DND-41 (cell line): ENCODE data around the gene JMJD1C.

Experiments
- ATAC-seq: fragments of 200-7000 bp; cut with Tn5 transposase; 3 replicates; pipeline ENCODE4 v1.9.1; 2021; ENCODE audit warnings: low read depth; ENCODE audit not compliant: insufficient read depth
- DNase-seq: peaks from one replicate; pipeline ENCODE4 v3.0.0-alpha.2; 2020
- H2AFZ ChIP-seq: 2 replicates; pipeline ENCODE4 v1.6.0; 2012; ENCODE audit warnings: low read depth, low read length
- H3K27ac ChIP-seq: 2 replicates; pipeline ENCODE4 v1.5.1; 2012; ENCODE audit warnings: low read length, inconsistent platforms
- H3K27me3 ChIP-seq: fragments of 200-600 bp; sonication (generic); 2 replicates; pipeline ENCODE4 v1.6.0; 2012; ENCODE audit warnings: low read length, mild to moderate bottlenecking, inconsistent platforms; ENCODE audit not compliant: insufficient read depth, poor library complexity
- H3K36me3 ChIP-seq: 2 replicates; pipeline ENCODE4 v1.5.1; 2012; ENCODE audit warnings: low read length, inconsistent platforms; ENCODE audit not compliant: insufficient read depth
- H3K4me1 ChIP-seq: 2 replicates; pipeline ENCODE4 v1.5.1; 2012; ENCODE audit warnings: mild to moderate bottlenecking, low read length; ENCODE audit not compliant: insufficient read depth
- H3K4me2 ChIP-seq: 2 replicates; pipeline ENCODE4 v1.6.0; 2012; ENCODE audit warnings: mild to moderate bottlenecking, moderate library complexity, low read length, inconsistent platforms; ENCODE audit not compliant: insufficient read depth
- H3K4me3 ChIP-seq, 2 experiments: fragments of 200-600 bp in 1 of 2; shearing (Covaris generic) in 1 of 2; 2 replicates each; pipeline ENCODE4 v1.5.1; 2012 to 2016; ENCODE audit warnings: inconsistent platforms in 2 of 2, low read length in 2 of 2, mild to moderate bottlenecking in 2 of 2, low read depth in 1 of 2, moderate library complexity in 1 of 2
- H3K79me2 ChIP-seq: 2 replicates; pipeline ENCODE4 v1.6.0; 2012; ENCODE audit warnings: low read length, inconsistent platforms; ENCODE audit not compliant: insufficient read depth
- H3K9ac ChIP-seq: 2 replicates; pipeline ENCODE4 v1.6.0; 2012; ENCODE audit warnings: low read depth, mild to moderate bottlenecking, inconsistent platforms, low read length, moderate library complexity
- H3K9me3 ChIP-seq: 2 replicates; pipeline ENCODE4 v1.5.1; 2012; ENCODE audit warnings: low read length, moderate library complexity, mild to moderate bottlenecking, inconsistent platforms; ENCODE audit not compliant: insufficient read depth, severe bottlenecking
- H4K20me1 ChIP-seq: 2 replicates; pipeline ENCODE4 v1.6.0; 2012; ENCODE audit warnings: low read length; ENCODE audit not compliant: insufficient read depth
- EZH2 ChIP-seq: IDR thresholded peaks from 3 replicates; pipeline ENCODE4 v1.6.1; 2012; ENCODE audit warnings: borderline replicate concordance, low read depth, mild to moderate bottlenecking, moderate library complexity, low read length, inconsistent platforms; ENCODE audit not compliant: severe bottlenecking
- TF ChIP-seq, protein P1 (sequence below): IDR thresholded peaks from 2 replicates; pipeline ENCODE4 v1.5.1; 2012; ENCODE audit warnings: borderline replicate concordance, low read length, moderate library complexity, mild to moderate bottlenecking; ENCODE audit not compliant: poor library complexity, severe bottlenecking; ENCODE audit errors: extremely low read depth

JMJD1C gene

DNA sequence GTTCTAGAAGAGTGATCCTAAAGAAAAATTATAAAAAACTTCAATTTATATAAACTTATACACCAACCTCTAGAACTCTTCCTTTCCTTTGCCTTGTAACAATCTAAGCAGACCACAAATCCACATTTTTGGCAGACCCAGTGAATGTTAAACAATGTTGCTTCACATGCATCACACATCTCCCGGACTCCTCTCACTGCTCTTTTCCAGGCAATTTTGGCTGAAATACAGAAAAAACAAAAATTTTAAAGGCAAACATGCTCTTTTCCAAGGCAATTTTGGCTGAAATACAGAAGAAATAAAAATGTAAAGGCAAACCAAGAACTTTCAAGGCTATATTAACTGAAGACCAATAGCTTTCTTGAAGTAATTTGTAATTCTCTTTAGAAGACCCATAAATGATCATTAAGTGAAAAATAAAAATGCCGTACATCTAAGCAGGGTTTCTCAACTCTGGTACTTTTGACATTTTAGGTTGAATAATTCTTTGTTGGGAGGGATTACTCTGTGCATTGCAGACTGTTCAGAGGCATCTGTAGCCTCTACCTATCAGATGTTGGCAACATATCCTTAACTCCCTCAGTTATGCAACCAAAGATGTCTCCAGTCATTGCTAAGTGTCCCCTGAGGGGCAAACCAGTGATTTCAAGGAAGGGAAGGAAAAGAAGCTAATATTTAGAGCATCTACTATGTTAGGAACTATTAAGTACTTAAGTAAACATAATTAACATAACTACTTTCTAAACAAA lies 268.3 kb downstream of the JMJD1C start:
- DNase-seq: no peak
- no peaks in the 10 kb centered on the region for H3K4me1 ChIP-seq
- H3K79me2 ChIP-seq: no peaks in the 10 kb centered on the region
- no peaks in the 10 kb centered on the region for H3K9me3 ChIP-seq
- H3K36me3 ChIP-seq: peaks cover 84% of the 10 kb centered on the region
- H4K20me1 ChIP-seq: no peaks in the 10 kb centered on the region
- no peak for TF ChIP-seq EZH2
- TF ChIP-seq, protein P1, sequence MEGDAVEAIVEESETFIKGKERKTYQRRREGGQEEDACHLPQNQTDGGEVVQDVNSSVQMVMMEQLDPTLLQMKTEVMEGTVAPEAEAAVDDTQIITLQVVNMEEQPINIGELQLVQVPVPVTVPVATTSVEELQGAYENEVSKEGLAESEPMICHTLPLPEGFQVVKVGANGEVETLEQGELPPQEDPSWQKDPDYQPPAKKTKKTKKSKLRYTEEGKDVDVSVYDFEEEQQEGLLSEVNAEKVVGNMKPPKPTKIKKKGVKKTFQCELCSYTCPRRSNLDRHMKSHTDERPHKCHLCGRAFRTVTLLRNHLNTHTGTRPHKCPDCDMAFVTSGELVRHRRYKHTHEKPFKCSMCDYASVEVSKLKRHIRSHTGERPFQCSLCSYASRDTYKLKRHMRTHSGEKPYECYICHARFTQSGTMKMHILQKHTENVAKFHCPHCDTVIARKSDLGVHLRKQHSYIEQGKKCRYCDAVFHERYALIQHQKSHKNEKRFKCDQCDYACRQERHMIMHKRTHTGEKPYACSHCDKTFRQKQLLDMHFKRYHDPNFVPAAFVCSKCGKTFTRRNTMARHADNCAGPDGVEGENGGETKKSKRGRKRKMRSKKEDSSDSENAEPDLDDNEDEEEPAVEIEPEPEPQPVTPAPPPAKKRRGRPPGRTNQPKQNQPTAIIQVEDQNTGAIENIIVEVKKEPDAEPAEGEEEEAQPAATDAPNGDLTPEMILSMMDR: no peak
- ATAC-seq: no peak
- H3K27me3 ChIP-seq: no peaks in the 10 kb centered on the region
- H2AFZ ChIP-seq: no peak overlapping the region
- no peak overlapping the region for H3K9ac ChIP-seq
- no peak overlapping the region for H3K4me3 ChIP-seq
- no peak overlapping the region for H3K27ac ChIP-seq
- H3K4me2 ChIP-seq: no peak overlapping the region

DNA sequence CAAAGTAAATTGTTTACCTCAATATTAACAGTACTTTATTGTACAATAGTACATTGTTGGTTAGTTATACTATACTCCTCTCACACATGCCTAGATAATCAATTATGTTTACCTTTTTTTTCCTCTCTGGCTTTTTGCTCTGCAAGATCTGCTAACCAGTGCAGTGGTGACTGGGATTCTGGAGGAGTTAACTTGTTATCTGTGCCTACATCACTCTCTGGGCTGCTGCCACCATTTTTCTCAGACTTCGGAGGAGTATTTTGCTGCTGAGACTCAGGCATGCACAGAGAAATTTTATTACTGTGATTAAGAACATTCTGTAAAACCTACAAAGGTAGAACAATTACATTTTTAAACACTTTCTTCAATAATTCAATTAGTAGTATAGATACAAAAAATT lies 273.0 kb downstream of the JMJD1C start:
- Histone ChIP-seq H3K36me3 (peaks cover 85% of the 10 kb centered on the region), H2AFZ (no peak overlapping the region), H3K4me1 (no peaks in the 10 kb centered on the region), H4K20me1 (no peaks in the 10 kb centered on the region), H3K9ac (no peak overlapping the region), H3K79me2 (no peaks in the 10 kb centered on the region), H3K27ac (no peak overlapping the region), H3K9me3 (no peaks in the 10 kb centered on the region), H3K4me3 (no peak overlapping the region), H3K27me3 (no peaks in the 10 kb centered on the region), H3K4me2 (no peak overlapping the region)
- DNase-seq: no peak
- ATAC-seq: no peak
- TF ChIP-seq EZH2: no peak
- TF ChIP-seq, protein P1: no peak

DNA sequence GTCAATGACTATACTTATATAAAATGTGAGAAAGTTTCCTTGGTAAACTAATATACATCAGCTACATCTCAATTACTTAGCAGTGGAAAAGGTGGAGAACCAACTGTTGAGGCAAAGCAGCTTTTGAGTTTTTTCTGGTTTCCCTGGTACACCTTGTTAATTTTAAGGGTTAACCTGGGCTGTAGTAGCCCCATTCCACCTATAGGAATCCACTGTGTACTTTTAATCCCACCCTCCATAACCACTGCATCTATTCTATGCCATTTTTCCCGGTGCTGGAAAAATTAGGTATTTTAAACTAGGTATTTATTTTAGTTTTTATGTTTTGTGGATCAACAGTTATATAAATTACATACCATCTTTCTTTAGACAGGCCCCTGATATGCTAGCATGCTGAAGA lies 290.2 kb downstream of the JMJD1C start:
- no peaks in the 10 kb centered on the region; the same call in 1 of the 2 replicates for H4K20me1 ChIP-seq
- no peak overlapping the region for H3K4me3 ChIP-seq
- DNase-seq: no peak
- H2AFZ ChIP-seq: no peak overlapping the region
- H3K27me3 ChIP-seq: no peaks in the 10 kb centered on the region
- H3K4me1 ChIP-seq: no peaks in the 10 kb centered on the region
- no peak overlapping the region for H3K4me2 ChIP-seq
- no peaks in the 10 kb centered on the region for H3K9me3 ChIP-seq
- H3K79me2 ChIP-seq: no peaks in the 10 kb centered on the region
- H3K36me3 ChIP-seq: peaks cover 90% of the 10 kb centered on the region
- TF ChIP-seq, protein P1: no peak
- no peak for TF ChIP-seq EZH2
- H3K9ac ChIP-seq: no peak overlapping the region
- ATAC-seq: no peak
- no peak overlapping the region for H3K27ac ChIP-seq
